ENCODE data around the gene PCK1. TPM values are rescaled to one million over a fixed set of nuclear protein-coding genes. Genes with fewer than 3 reads are reported as not detected.

The PCK1 gene
- total and polyA plus RNA-seq, 2 of the 13 experiments (the other 11 are each of a cell fraction or from before 2014, with no cell fraction given): 6.5 to 12.6 TPM

- peak; percentile 85 for TF ChIP-seq FOXO1 (CRISPR knock-in tag; IDR thresholded peaks at IDR 0.05)
- TF ChIP-seq TFDP1 (CRISPR knock-in tag; IDR thresholded peaks at IDR 0.05; ENCODE audit: borderline replicate concordance): no peak
- no peak for TF ChIP-seq ZSCAN29 (CRISPR knock-in tag; conservative IDR thresholded peaks at IDR 0.05)
- TF ChIP-seq NFKB2 (CRISPR knock-in tag; IDR thresholded peaks at IDR 0.05; ENCODE audit: borderline replicate concordance): 0 out of 2 replicates have a peak, but pooled peaks have one; percentile 4
- no peak for TF ChIP-seq GABPA (IDR thresholded peaks at IDR 0.05; ENCODE audit: low read depth, low read length)
- peak; percentile 57 for TF ChIP-seq GABPA (CRISPR knock-in tag; IDR thresholded peaks at IDR 0.05; ENCODE audit: low read depth)
- TF ChIP-seq, protein P1, sequence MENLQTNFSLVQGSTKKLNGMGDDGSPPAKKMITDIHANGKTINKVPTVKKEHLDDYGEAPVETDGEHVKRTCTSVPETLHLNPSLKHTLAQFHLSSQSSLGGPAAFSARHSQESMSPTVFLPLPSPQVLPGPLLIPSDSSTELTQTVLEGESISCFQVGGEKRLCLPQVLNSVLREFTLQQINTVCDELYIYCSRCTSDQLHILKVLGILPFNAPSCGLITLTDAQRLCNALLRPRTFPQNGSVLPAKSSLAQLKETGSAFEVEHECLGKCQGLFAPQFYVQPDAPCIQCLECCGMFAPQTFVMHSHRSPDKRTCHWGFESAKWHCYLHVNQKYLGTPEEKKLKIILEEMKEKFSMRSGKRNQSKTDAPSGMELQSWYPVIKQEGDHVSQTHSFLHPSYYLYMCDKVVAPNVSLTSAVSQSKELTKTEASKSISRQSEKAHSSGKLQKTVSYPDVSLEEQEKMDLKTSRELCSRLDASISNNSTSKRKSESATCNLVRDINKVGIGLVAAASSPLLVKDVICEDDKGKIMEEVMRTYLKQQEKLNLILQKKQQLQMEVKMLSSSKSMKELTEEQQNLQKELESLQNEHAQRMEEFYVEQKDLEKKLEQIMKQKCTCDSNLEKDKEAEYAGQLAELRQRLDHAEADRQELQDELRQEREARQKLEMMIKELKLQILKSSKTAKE (CRISPR knock-in tag; IDR thresholded peaks at IDR 0.05; ENCODE audit: borderline replicate concordance): no peak
- TF ChIP-seq ZNF850 (CRISPR knock-in tag; conservative IDR thresholded peaks at IDR 0.05): 0 out of 2 replicates have a peak, but pooled peaks have one; percentile 41
- TF ChIP-seq CREM (IDR thresholded peaks at IDR 0.05): peak; percentile 42
- no peak for TF ChIP-seq CREM (CRISPR knock-in tag; IDR thresholded peaks at IDR 0.05)
- TF ChIP-seq ARID3A (IDR thresholded peaks at IDR 0.05; ENCODE audit: low read depth, low read length): no peak
- TF ChIP-seq, protein P2, sequence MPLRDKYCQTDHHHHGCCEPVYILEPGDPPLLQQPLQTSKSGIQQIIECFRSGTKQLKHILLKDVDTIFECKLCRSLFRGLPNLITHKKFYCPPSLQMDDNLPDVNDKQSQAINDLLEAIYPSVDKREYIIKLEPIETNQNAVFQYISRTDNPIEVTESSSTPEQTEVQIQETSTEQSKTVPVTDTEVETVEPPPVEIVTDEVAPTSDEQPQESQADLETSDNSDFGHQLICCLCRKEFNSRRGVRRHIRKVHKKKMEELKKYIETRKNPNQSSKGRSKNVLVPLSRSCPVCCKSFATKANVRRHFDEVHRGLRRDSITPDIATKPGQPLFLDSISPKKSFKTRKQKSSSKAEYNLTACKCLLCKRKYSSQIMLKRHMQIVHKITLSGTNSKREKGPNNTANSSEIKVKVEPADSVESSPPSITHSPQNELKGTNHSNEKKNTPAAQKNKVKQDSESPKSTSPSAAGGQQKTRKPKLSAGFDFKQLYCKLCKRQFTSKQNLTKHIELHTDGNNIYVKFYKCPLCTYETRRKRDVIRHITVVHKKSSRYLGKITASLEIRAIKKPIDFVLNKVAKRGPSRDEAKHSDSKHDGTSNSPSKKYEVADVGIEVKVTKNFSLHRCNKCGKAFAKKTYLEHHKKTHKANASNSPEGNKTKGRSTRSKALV (CRISPR knock-in tag; IDR thresholded peaks at IDR 0.05): no peak
- peak; percentile 98 for TF ChIP-seq ZMYM3 (CRISPR knock-in tag; IDR thresholded peaks at IDR 0.05)
- peak; percentile 41; the same call in 1 of the 2 replicates for TF ChIP-seq TFE3 (CRISPR knock-in tag; IDR thresholded peaks at IDR 0.05)
- TF ChIP-seq ZBTB7B (CRISPR knock-in tag; IDR thresholded peaks at IDR 0.05): no peak
- no peak for TF ChIP-seq ZNF354B (CRISPR knock-in tag; IDR thresholded peaks at IDR 0.05)
- TF ChIP-seq GTF3A (CRISPR knock-in tag; conservative IDR thresholded peaks at IDR 0.05): no peak
- TF ChIP-seq ATF1 (CRISPR knock-in tag; IDR thresholded peaks at IDR 0.05): 0 out of 2 replicates have a peak, but pooled peaks have one; percentile 39
- TF ChIP-seq ZFX (CRISPR knock-in tag; IDR thresholded peaks at IDR 0.05; ENCODE audit: low read depth): peak; percentile 32; the same call in 1 of the 2 replicates
- peak; percentile 52 for TF ChIP-seq ASH2L (IDR thresholded peaks at IDR 0.05; ENCODE audit: insufficient read length, low read depth, low read length)
- peak; percentile 69 for TF ChIP-seq ERF (CRISPR knock-in tag; IDR thresholded peaks at IDR 0.05)
These were observed 17.0 kb downstream of the PCK1 start (continued) for GRCh38 chr20:57577679-57578475.
